Keratinocyte (primary cell): Measurements from ENCODE around the gene DHRSX.

ENCODE experiments used
- EZH2 ChIP-seq: IDR thresholded peaks from one replicate; pipeline ENCODE4 v1.6.1; 2012; ENCODE audit warnings: inconsistent platforms, mild to moderate bottlenecking, low read length, moderate library complexity
- TF ChIP-seq, protein P1 (sequence below), 3 experiments: IDR thresholded peaks in 1 of 3; conservative IDR thresholded peaks in 1 of 3; optimal IDR thresholded peaks in 1 of 3; 2 replicates in 2 of 3; 3 replicates in 1 of 3; pipeline versions ENCODE3 to v1.5.1; 2011; ENCODE audit warnings: low read length in 3 of 3, mild to moderate bottlenecking in 3 of 3, moderate library complexity in 2 of 3, control low read depth in 1 of 3, inconsistent platforms in 1 of 3; ENCODE audit not compliant: insufficient read depth in 2 of 3; ENCODE audit errors: extremely low read depth in 1 of 3

DNA sequence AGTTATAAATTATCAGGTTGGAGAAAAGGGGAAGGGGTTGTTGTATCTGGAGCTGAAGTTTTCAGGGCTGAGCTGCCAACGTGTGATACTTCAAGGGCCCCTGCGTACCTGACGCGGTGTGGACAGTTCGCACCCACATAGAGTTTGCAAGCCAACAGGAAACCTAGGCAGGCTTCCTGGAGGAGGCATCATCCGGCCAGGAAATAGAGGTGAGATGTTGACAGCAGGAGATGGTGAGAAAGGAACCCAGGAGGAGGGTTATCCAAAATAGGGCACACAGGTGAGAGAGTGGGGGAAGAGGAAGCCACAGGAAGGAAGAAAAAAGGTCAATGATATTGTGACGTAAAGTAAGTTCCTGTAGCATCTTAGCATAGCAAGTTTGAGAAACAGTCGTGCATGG lies 127.2 kb downstream of the DHRSX start:
- TF ChIP-seq, protein P1, sequence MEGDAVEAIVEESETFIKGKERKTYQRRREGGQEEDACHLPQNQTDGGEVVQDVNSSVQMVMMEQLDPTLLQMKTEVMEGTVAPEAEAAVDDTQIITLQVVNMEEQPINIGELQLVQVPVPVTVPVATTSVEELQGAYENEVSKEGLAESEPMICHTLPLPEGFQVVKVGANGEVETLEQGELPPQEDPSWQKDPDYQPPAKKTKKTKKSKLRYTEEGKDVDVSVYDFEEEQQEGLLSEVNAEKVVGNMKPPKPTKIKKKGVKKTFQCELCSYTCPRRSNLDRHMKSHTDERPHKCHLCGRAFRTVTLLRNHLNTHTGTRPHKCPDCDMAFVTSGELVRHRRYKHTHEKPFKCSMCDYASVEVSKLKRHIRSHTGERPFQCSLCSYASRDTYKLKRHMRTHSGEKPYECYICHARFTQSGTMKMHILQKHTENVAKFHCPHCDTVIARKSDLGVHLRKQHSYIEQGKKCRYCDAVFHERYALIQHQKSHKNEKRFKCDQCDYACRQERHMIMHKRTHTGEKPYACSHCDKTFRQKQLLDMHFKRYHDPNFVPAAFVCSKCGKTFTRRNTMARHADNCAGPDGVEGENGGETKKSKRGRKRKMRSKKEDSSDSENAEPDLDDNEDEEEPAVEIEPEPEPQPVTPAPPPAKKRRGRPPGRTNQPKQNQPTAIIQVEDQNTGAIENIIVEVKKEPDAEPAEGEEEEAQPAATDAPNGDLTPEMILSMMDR (optimal IDR thresholded peaks at IDR 0.05 in 1 of 3, IDR thresholded peaks at IDR 0.05 in 1 of 3, conservative IDR thresholded peaks at IDR 0.05 in 1 of 3; ENCODE audit: extremely low read depth in 1 of 3, insufficient read depth in 2 of 3, low read length in 3 of 3): no peak
- no peak for TF ChIP-seq EZH2
